Sigmoid colon (tissue), 7 donors: ENCODE results near the gene GPM6B. TPM values are rescaled to one million over a fixed set of nuclear protein-coding genes. Genes with fewer than 3 reads are reported as not detected.

Experiments used
- DNase-seq: peaks from one replicate; pipeline ENCODE4 v3.0.0-alpha.2; 2019
- H3K27ac ChIP-seq, 4 donors: fragments of 200-600 bp; sonication (generic); one replicate each; pipeline ENCODE4 v1.5.1; 2016 to 2019; ENCODE audit warnings: mild to moderate bottlenecking in 1 of 4
- H3K27me3 ChIP-seq, 3 donors: fragments of 200-600 bp; sonication (generic); one replicate each; pipeline ENCODE4 v1.5.1; 2019; ENCODE audit warnings: mild to moderate bottlenecking in 1 of 3
- H3K36me3 ChIP-seq, 4 donors: fragments of 200-600 bp; sonication (generic); one replicate each; pipeline ENCODE4 v1.5.1; 2016 to 2019
- H3K4me1 ChIP-seq, 4 donors: fragments of 200-600 bp; sonication (generic); one replicate each; pipeline ENCODE4 v1.5.1; 2017 to 2019
- H3K4me3 ChIP-seq, 4 donors: fragments of 200-600 bp; sonication (generic); one replicate each; pipeline ENCODE4 v1.5.1; 2017 to 2019; ENCODE audit warnings: mild to moderate bottlenecking in 2 of 4, moderate library complexity in 1 of 4
- H3K9me3 ChIP-seq, 4 donors: fragments of 200-600 bp in 3 of 4; sonication (generic) in 3 of 4; one replicate each; pipeline versions ENCODE4 v1.5.1 to v1.6.1; 2013 to 2019
- CTCF ChIP-seq, 4 experiments: fragments of 450-650 bp in 3 of 4; fragments of 200-600 bp in 1 of 4; IDR thresholded peaks; one replicate each; pipeline ENCODE4 v1.5.1; 2016 to 2019; ENCODE audit warnings: antibody characterized with exemption in 4 of 4, mild to moderate bottlenecking in 3 of 4, moderate library complexity in 2 of 4
- EP300 ChIP-seq, 4 donors: sonication (generic); formaldehyde crosslinking; IDR thresholded peaks; one replicate each; pipeline ENCODE4 v1.6.1; 2017; ENCODE audit warnings: antibody characterized with exemption in 4 of 4
- POLR2A ChIP-seq, 2 donors: fragments of 450-650 bp; IDR thresholded peaks; one replicate each; pipeline ENCODE4 v1.6.1; 2016; ENCODE audit warnings: antibody characterized with exemption in 2 of 2, mild to moderate bottlenecking in 2 of 2, moderate library complexity in 2 of 2
- POLR2AphosphoS5 ChIP-seq, 4 donors: sonication (generic); formaldehyde crosslinking; IDR thresholded peaks; one replicate each; pipeline ENCODE4 v1.6.1; 2017; ENCODE audit warnings: antibody characterized with exemption in 4 of 4
- WGBS, 2 donors: extraction: QIAGEN DNeasy Blood & Tissue Kit; methylation state at CpG; one replicate each; pipeline ENCODE4 v1.1.7; 2013; 5-methylcytosine and 5-hydroxymethylcytosine counted together
- intact Hi-C: fragments of 100-400 bp; cut with DNase I; formaldehyde crosslinking; loops from one replicate; pipeline ENCODE4 v1.15.1; 2023
- polyA plus RNA-seq, 3 donors: library from polyadenylated mRNA; stranded (reverse); fragments of 200-250 nt; gene quantifications; one replicate each; pipeline ENCODE4 v1.2.3, GENCODE V29; 2013
- total RNA-seq, 4 donors: library from RNA; depleted of rRNA; stranded (reverse); fragments of >200 nt; gene quantifications; one replicate each; pipeline ENCODE4 v1.1.0, GENCODE V29; 2016
- donor health status: healthy with polysubstance abuse.
- donor health status: Bipolar disorder and iron deficiency.
- donor health status: healthy.

GPM6B gene
- total and polyA plus RNA-seq, 7 donors, result 0.46 to 40.3 (median 24.0) TPM

- WGBS, 2 donors, result 85 to 88% methylated on average over 1 of the region's 1 CpG
- DNase-seq, result no peak
- intact Hi-C loops, result loop anchor here (5.0 kb wide), 1 partner anchor 278 kb away; no protein-coding TSS in a partner anchor
- Histone ChIP-seq H3K36me3 (peaks cover 0 to 10% (median 4%) of the 10 kb centered on the region in 4 donors), H3K4me3 (no peak overlapping the region), H3K27me3 (no peaks in the 10 kb centered on the region), H3K9me3 (no peaks in the 10 kb centered on the region), H3K4me1 (peaks cover 0 to 14% (median 0%) of the 10 kb centered on the region in 4 donors), H3K27ac (no peak overlapping the region)
- TF ChIP-seq POLR2A (IDR thresholded peaks at IDR 0.05) (no peak), POLR2AphosphoS5 (IDR thresholded peaks at IDR 0.05) (no peak), EP300 (IDR thresholded peaks at IDR 0.05) (no peak), CTCF (IDR thresholded peaks at IDR 0.05) (no peak)
Measured at GRCh38 chrX:13754765-13755164, 62.1 kb downstream of the GPM6B start.

- Histone ChIP-seq H3K9me3 (no peaks in the 10 kb centered on the region), H3K27ac (no peak overlapping the region), H3K27me3 (no peaks in the 10 kb centered on the region), H3K4me1 (peaks cover 0 to 10% (median 0%) of the 10 kb centered on the region in 4 donors), H3K36me3 (peaks cover 0 to 8% (median 3%) of the 10 kb centered on the region in 4 donors), H3K4me3 (no peak overlapping the region)
- 6 to 27% methylated on average over 3 of the region's 3 CpGs for WGBS, 2 donors
- no peak for TF ChIP-seq POLR2A (IDR thresholded peaks at IDR 0.05)
- TF ChIP-seq EP300 (IDR thresholded peaks at IDR 0.05), result no peak
- no peak for TF ChIP-seq CTCF (IDR thresholded peaks at IDR 0.05)
- TF ChIP-seq POLR2AphosphoS5 (IDR thresholded peaks at IDR 0.05), result no peak
- DNase-seq, result no peak
- intact Hi-C loops, result loop anchor here (5.0 kb wide), 1 partner anchor 280 kb away; no protein-coding TSS in a partner anchor
Measured at GRCh38 chrX:13752646-13753045, 64.2 kb downstream of the GPM6B start.

- DNase-seq, result no peak
- Histone ChIP-seq H3K36me3 (peaks cover 0 to 8% (median 3%) of the 10 kb centered on the region in 4 donors), H3K27ac (no peak overlapping the region), H3K4me3 (no peak overlapping the region), H3K4me1 (peaks cover 0 to 5% (median 0%) of the 10 kb centered on the region in 4 donors), H3K9me3 (no peaks in the 10 kb centered on the region), H3K27me3 (no peaks in the 10 kb centered on the region)
- 42 to 69% methylated on average over 3 of the region's 3 CpGs for WGBS, 2 donors
- TF ChIP-seq CTCF (IDR thresholded peaks at IDR 0.05) (no peak), POLR2AphosphoS5 (IDR thresholded peaks at IDR 0.05) (no peak), POLR2A (IDR thresholded peaks at IDR 0.05) (no peak), EP300 (IDR thresholded peaks at IDR 0.05) (no peak)
- intact Hi-C loops, result loop anchor here (5.0 kb wide), 1 partner anchor 280 kb away; no protein-coding TSS in a partner anchor
Measured at GRCh38 chrX:13752141-13752540, 64.8 kb downstream of the GPM6B start.

GRCh38 chrX:13750812-13751211 lies 66.1 kb downstream of the GPM6B start:
- Histone ChIP-seq H3K4me1 (no peaks in the 10 kb centered on the region), H3K9me3 (no peaks in the 10 kb centered on the region), H3K4me3 (no peak overlapping the region), H3K27me3 (no peaks in the 10 kb centered on the region), H3K27ac (no peak overlapping the region), H3K36me3 (peaks cover 0 to 5% (median 3%) of the 10 kb centered on the region in 4 donors)
- no peak for TF ChIP-seq POLR2AphosphoS5 (IDR thresholded peaks at IDR 0.05)
- intact Hi-C loops, result loop anchor here (5.0 kb wide), 1 partner anchor 281 kb away; no protein-coding TSS in a partner anchor
- no peak for DNase-seq

- TF ChIP-seq CTCF (IDR thresholded peaks at IDR 0.05) (peak in 3 of 4 experiments; percentile 14 to 42 (median 22)), POLR2AphosphoS5 (IDR thresholded peaks at IDR 0.05) (no peak)
- Histone ChIP-seq H3K4me3 (no peak overlapping the region), H3K9me3 (no peaks in the 10 kb centered on the region), H3K4me1 (no peaks in the 10 kb centered on the region), H3K36me3 (peaks cover 0 to 5% (median under 1%) of the 10 kb centered on the region in 4 donors), H3K27ac (no peak overlapping the region), H3K27me3 (no peaks in the 10 kb centered on the region)
- no peak for DNase-seq
- intact Hi-C loops, result loop anchor here (5.0 kb wide), 1 partner anchor 282 kb away; no protein-coding TSS in a partner anchor
Measured at GRCh38 chrX:13750204-13750603, 66.7 kb downstream of the GPM6B start.
